ENCODE results near the gene NTM.

- TF ChIP-seq PKNOX1 (IDR thresholded peaks at IDR 0.05) = no peak
- no peak for TF ChIP-seq TARDBP (IDR thresholded peaks at IDR 0.05)
Observed at GRCh38 chr11:131571571-131571970, 201.2 kb downstream of the NTM start.
